NCI-H2081 (cell line): ENCODE measurements around the gene OCSTAMP.

Experiments
- DNase-seq, 2 experiments: peaks; one replicate each; lab custom pipeline; 2025; lab: John Stamatoyannopoulos, UW

Gene OCSTAMP

GRCh38 chr20:46552460-46553420 is 2.3 kb upstream of the OCSTAMP start:
- no peak for DNase-seq

- no peak for DNase-seq
These were observed 1.3 kb upstream of the OCSTAMP start for GRCh38 chr20:46551522-46552381.

- DNase-seq: no peak
These were observed 1.1 kb downstream of the OCSTAMP start for GRCh38 chr20:46549188-46549972.

GRCh38 chr20:46548688-46549087 is 1.8 kb downstream of the OCSTAMP start:
- DNase-seq: no peak

- DNase-seq: no peak
These were observed 2.5 kb downstream of the OCSTAMP start for GRCh38 chr20:46547995-46548394.

- DNase-seq: no peak
These were observed 3.5 kb downstream of the OCSTAMP start for GRCh38 chr20:46546936-46547335.

- DNase-seq: no peak
These were observed 4.2 kb downstream of the OCSTAMP start for GRCh38 chr20:46546298-46546697.

- DNase-seq: no peak
These were observed 4.7 kb downstream of the OCSTAMP start for GRCh38 chr20:46545827-46546138.

- DNase-seq: no peak
These were observed 5.2 kb downstream of the OCSTAMP start for GRCh38 chr20:46545077-46545826.

- no peak for DNase-seq
These were observed 5.9 kb downstream of the OCSTAMP start for GRCh38 chr20:46544576-46544975.

- no peak for DNase-seq
These were observed 6.5 kb downstream of the OCSTAMP start for GRCh38 chr20:46543959-46544358.

- DNase-seq: no peak
These were observed 7.4 kb downstream of the OCSTAMP start for GRCh38 chr20:46543033-46543432.

- no peak for DNase-seq
These were observed 9.1 kb downstream of the OCSTAMP start for GRCh38 chr20:46541229-46541935.

- no peak for DNase-seq
These were observed 11.3 kb downstream of the OCSTAMP start for GRCh38 chr20:46539113-46539512.

GRCh38 chr20:46530640-46531039 is 19.8 kb downstream of the OCSTAMP start:
- no peak for DNase-seq

- DNase-seq: no peak
These were observed 26.6 kb downstream of the OCSTAMP start for GRCh38 chr20:46523696-46524328.

- no peak for DNase-seq
These were observed 27.3 kb downstream of the OCSTAMP start for GRCh38 chr20:46523108-46523507.

GRCh38 chr20:46520976-46521579 is 29.4 kb downstream of the OCSTAMP start:
- DNase-seq: peak; percentile 53 to 75

GRCh38 chr20:46520540-46520939 is 29.9 kb downstream of the OCSTAMP start:
- no peak for DNase-seq
